Activated gamma-delta T cell (primary cell): ENCODE results near the gene ZBTB37.
A peak's percentile ranks its signal among the peaks of the same experiment; 100 is the strongest.
"Not testable (repeated sequence)": the region's sequence is repeated elsewhere in the genome, so short reads cannot be mapped to it uniquely, and the experiment has no call there.

Experiments used
- DNase-seq: peaks from one replicate; lab custom pipeline; 2025; lab: John Stamatoyannopoulos, UW
- total RNA-seq, 2 donors: gene quantifications; one replicate each; lab custom pipeline; 2026; lab: John Stamatoyannopoulos, UW

ZBTB37 gene
- 172 to 178 reads per million in 2 donors for total RNA-seq

GRCh38 chr1:173868266-173869020, at the start of gene ZBTB37:
ZBTB37 (plus strand) TSS chr1:173868380; CDS start chr1:173870226, 1,846 bp downstream.
- DNase-seq, result peak; percentile 73

- DNase-seq, result no peak
Observed at GRCh38 chr1:173818459-173818858, 49.7 kb upstream of the ZBTB37 start.

- no peak for DNase-seq
Observed at GRCh38 chr1:173821680-173822079, 46.5 kb upstream of the ZBTB37 start.

- DNase-seq, result peak; percentile 50
Observed at GRCh38 chr1:173823781-173824314, 44.3 kb upstream of the ZBTB37 start.

- peak; percentile 60 for DNase-seq
Observed at GRCh38 chr1:173824315-173825081, 43.7 kb upstream of the ZBTB37 start, which contains the start of the genes CENPL and DARS2. CENPL (minus strand) TSS chr1:173824883; CDS start chr1:173811299, 13,584 bp downstream. DARS2 (plus strand) TSS chr1:173824673; CDS start chr1:173825230, 557 bp downstream.

- DNase-seq, result no peak
Observed at GRCh38 chr1:173827611-173828010, 40.6 kb upstream of the ZBTB37 start.

GRCh38 chr1:173832748-173833147, 35.4 kb upstream of the ZBTB37 start:
- DNase-seq, result no peak

- DNase-seq, result no peak
Observed at GRCh38 chr1:173852105-173852504, 16.1 kb upstream of the ZBTB37 start.

- DNase-seq, result no peak
Observed at GRCh38 chr1:173853074-173853473, 15.1 kb upstream of the ZBTB37 start.

- no peak for DNase-seq
Observed at GRCh38 chr1:173856014-173856413, 12.2 kb upstream of the ZBTB37 start.

GRCh38 chr1:173856903-173857302, 11.3 kb upstream of the ZBTB37 start:
- no peak for DNase-seq

- DNase-seq, result no peak
Observed at GRCh38 chr1:173857363-173857917, 10.7 kb upstream of the ZBTB37 start.

GRCh38 chr1:173859547-173859946, 8.6 kb upstream of the ZBTB37 start:
- not testable (repeated sequence) for DNase-seq

GRCh38 chr1:173860065-173860464, 8.1 kb upstream of the ZBTB37 start:
- no peak for DNase-seq

GRCh38 chr1:173861731-173862145, 6.4 kb upstream of the ZBTB37 start:
- DNase-seq, result no peak

- not testable (repeated sequence) for DNase-seq
Observed at GRCh38 chr1:173862146-173862768, 5.9 kb upstream of the ZBTB37 start.

GRCh38 chr1:173862769-173863223, 5.4 kb upstream of the ZBTB37 start:
- DNase-seq, result no peak

- no peak for DNase-seq
Observed at GRCh38 chr1:173863224-173864161, 4.7 kb upstream of the ZBTB37 start.

GRCh38 chr1:173864179-173864867, 3.9 kb upstream of the ZBTB37 start:
- no peak for DNase-seq
